Stimulated activated CD4-positive, alpha-beta T cell treated with anti-CD3 and anti-CD28 coated beads, Interleukin-12 subunit alpha, Interleukin-12 subunit beta, amount 100 ng/mL, for 24 hours (primary cell): ENCODE measurements around the gene SLC25A27.

ENCODE experiments used
- DNase-seq, 2 experiments: peaks; one replicate each; pipeline ENCODE4 v3.0.0-alpha.2; 2020; ENCODE audit warnings: low read depth in 2 of 2

The SLC25A27 gene

GRCh38 chr6:46651006-46651405 lies 1.8 kb upstream of the SLC25A27 start:
- no peak for DNase-seq

- DNase-seq = no peak
Observed at GRCh38 chr6:46651816-46652215, 959 bp upstream of the SLC25A27 start.

DNA sequence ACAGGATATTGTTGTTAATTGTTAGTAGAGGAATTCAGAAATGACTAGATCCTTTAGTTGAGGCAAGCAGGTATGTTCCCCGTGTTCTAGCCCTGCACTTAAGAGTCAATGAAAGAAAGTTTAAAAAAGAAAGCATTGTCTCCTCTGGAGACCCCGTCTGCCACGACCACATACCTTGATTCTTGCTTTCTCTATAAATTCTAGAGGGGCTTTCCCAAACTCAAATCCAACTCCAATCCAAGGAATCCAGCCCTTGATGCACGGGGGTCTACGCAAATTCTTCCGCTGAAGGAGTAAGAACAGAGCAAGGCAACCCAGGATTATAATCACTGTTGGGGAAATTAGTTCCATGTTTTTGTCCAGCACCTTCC lies 558 bp upstream of the SLC25A27 start:
- no peak for DNase-seq

DNA sequence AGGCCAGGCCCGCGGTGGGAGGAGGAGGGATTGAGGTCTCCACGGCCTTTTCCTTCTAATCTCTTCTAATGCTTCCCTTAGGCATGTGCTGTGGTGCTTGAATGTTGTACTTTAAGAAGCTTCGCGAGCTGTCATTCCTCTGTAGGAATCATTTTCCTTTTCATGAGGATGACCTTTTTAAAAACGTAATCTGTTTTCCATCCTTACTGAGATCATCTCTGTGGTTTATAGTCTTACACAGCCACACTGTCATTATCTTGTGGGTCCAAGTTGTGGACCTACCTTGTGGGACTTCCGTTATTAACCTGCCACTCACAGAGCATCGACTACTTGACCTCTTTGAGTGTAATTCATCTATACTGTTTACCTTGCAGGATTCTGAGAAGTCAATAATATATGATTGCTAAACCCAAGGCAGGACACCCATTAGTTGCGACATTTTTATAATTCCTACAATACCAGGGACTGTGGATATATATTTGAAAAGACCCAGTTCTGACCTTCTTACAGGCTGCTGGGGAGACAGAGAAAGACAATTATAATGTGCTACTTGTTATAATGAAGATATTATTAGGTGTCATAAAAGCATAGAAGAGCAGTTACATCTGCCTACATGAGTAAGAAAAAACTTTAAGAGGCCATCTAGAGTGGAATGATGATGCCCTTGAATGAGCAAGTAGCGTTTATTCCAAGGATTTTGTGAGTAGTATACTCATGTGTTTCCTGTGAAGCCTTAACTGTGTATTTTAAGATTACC lies 842 bp downstream of the SLC25A27 start:
- no peak for DNase-seq

DNA sequence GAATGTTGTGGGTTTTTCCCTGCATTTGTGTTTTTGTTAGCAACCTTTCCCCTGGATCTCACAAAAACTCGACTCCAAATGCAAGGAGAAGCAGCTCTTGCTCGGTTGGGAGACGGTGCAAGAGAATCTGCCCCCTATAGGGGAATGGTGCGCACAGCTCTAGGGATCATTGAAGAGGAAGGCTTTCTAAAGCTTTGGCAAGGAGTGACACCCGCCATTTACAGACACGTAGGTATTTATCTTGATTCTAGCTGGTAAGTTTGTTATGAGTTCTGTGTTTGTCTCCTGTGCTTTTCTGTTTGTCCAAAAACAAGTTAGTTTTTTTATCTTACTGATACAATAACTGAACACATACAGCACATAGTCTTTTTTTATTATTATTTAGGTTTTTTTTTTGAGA lies 3.0 kb downstream of the SLC25A27 start:
- DNase-seq = no peak

DNA sequence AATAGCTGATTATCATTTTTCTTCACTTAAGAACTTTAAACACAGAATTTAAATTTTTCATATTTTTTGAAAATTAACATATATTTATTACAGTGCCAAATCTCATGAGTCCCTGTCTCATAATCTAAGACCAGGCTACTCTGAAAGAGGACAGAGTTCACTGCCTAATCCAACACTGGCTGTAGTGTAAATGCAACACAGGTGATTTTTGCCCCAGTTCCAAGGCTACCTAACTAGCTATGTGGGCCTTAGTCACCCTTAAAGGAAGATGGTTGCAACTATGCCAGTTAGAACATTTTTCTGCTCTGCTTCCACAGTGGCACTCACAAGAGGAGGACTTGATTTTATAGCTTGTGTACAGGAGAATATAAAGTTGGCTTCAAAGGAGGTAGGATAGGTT lies 4.9 kb downstream of the SLC25A27 start:
- no peak for DNase-seq

DNA sequence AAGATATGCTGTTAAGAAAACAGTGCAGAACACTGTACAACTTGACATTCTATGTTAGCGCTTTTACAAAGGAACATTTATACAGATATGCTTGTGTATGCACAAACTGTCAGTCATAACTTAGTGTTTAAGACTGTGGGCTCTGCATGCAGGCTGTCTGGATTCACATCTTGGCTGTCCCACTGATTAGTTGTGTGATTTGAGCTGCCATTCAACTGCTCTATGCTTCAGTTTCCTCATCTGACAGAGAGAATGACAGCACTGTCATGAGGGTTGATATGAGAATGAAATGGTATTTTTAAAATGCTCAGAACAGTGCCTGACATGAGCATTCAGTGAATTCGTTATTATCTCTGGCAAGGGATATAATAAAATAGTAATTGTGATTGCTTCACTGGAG lies 8.7 kb downstream of the SLC25A27 start:
- DNase-seq = no peak

GRCh38 chr6:46667377-46667776 lies 14.6 kb downstream of the SLC25A27 start:
- DNase-seq = no peak

DNA sequence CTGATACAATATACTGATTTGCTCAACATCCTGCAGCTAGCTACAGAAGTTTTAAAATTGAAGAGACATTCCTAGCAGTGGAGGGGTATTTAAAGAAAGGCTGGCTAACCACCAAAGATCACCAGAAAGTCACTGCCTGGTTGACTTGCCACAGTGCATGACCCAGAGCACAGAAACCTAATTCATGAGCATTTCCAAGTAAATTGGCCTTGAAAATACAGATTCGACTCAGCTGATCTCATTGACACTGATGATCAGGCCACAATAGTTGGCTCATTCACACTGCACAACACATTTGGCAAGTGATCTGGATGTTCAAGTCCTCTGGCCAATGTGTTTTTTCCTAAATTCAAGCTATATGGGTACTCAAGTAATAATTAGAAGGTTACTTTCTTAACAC lies 21.6 kb downstream of the SLC25A27 start:
- DNase-seq = no peak

GRCh38 chr6:46676604-46677313 lies 24.0 kb downstream of the SLC25A27 start:
- no peak for DNase-seq

- no peak for DNase-seq
Observed at GRCh38 chr6:46677314-46677654, 24.5 kb downstream of the SLC25A27 start.

- no peak for DNase-seq
Observed at GRCh38 chr6:46684771-46685170, 32.0 kb downstream of the SLC25A27 start.

GRCh38 chr6:46687619-46688097 lies 34.9 kb downstream of the SLC25A27 start, which contains the start of gene TDRD6:
TDRD6 (plus strand) TSS chr6:46687885; CDS start chr6:46688129, 244 bp downstream.
- DNase-seq = no peak

DNA sequence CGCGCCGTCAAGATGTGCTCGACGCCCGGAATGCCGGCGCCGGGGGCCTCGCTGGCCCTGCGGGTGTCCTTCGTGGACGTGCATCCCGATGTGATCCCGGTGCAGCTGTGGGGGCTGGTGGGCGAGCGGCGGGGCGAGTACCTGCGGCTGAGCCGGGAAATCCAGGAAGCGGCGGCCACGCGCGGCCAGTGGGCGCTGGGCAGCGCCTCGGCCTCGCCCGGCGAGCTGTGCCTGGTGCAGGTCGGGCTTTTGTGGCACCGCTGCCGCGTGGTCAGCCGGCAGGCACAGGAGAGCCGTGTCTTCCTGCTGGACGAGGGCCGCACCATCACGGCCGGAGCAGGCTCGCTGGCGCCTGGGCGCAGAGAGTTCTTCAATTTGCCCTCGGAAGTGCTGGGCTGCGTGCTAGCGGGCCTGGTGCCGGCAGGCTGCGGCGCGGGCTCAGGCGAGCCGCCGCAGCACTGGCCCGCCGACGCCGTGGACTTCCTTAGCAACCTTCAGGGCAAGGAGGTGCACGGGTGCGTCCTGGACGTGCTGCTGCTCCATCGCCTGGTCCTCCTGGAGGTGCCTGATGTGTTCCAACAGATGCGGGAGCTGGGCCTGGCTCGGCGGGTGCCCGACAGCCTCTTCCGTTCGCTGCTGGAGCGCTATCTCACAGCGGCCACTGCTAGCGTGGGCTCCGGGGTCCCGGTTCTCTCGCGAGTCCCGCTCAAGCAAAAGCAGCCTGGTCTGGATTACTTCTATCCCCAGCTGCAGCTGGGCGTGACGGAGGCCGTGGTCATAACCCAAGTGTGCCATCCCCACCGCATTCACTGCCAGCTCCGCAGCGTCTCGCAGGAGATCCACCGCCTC lies 35.6 kb downstream of the SLC25A27 start:
- no peak for DNase-seq

- no peak for DNase-seq
Observed at GRCh38 chr6:46688966-46689335, 36.2 kb downstream of the SLC25A27 start.

GRCh38 chr6:46689657-46690056 lies 36.9 kb downstream of the SLC25A27 start:
- no peak for DNase-seq

DNA sequence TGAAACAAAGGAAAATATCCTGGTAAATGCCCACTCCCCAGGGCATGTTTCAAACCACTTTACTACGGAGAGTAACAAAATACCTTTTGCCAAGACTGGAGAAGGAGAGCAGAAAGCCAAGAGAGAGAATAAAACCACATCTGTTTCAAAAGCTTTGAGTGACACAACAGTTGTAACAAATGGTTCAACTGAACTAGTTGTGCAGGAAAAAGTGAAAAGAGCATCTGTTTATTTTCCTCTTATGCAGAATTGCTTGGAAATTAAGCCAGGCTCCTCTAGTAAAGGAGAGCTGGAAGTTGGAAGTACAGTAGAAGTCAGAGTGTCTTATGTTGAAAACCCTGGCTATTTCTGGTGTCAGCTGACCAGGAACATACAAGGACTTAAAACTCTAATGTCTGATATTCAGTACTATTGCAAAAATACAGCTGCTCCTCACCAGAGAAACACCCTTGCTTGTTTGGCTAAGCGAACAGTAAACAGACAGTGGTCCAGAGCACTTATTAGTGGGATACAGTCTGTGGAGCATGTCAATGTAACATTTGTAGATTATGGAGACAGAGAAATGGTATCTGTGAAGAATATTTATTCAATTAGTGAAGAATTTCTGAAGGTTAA lies 37.5 kb downstream of the SLC25A27 start:
- no peak for DNase-seq

GRCh38 chr6:46690911-46691451 lies 38.2 kb downstream of the SLC25A27 start:
- no peak for DNase-seq

DNA sequence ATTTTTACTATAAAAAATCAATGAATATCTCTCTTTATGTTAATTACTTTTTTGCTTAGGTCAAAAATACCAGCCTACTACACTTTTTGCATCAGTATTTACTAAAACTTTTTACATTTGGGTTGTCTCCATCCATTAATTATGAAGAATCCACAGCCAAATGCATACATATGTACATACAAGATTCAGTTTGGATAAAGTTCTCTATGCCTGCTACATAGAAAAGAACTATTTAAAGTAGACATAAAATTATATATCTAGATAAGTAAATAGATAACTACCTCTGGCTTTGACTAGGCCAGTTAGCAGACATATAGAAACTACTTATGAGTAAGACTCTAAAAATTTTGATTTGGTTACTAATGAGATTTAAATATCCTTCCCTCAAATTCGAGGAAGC lies 47.2 kb downstream of the SLC25A27 start:
- DNase-seq = no peak

- no peak for DNase-seq
Observed at GRCh38 chr6:46704562-46704961, 51.8 kb downstream of the SLC25A27 start.

GRCh38 chr6:46706464-46706863 lies 53.7 kb downstream of the SLC25A27 start:
- DNase-seq = no peak

- no peak for DNase-seq
Observed at GRCh38 chr6:46711491-46711890, 58.7 kb downstream of the SLC25A27 start.
